NCI-H1105 treated with DMSO at 0.1 percent for 48 hours (cell line): ENCODE measurements around the gene SEMA6D.
"Not testable (repeated sequence)": the region's sequence is repeated elsewhere in the genome, so short reads cannot be mapped to it uniquely, and the experiment has no call there.

Experiments used
- DNase-seq: peaks from one replicate; lab custom pipeline; 2025; lab: John Stamatoyannopoulos, UW

SEMA6D gene

GRCh38 chr15:47718497-47719437 lies 1.5 kb downstream of the SEMA6D start:
- DNase-seq, result peak; percentile 41

GRCh38 chr15:47719730-47720129 lies 2.4 kb downstream of the SEMA6D start:
- no peak for DNase-seq

DNA sequence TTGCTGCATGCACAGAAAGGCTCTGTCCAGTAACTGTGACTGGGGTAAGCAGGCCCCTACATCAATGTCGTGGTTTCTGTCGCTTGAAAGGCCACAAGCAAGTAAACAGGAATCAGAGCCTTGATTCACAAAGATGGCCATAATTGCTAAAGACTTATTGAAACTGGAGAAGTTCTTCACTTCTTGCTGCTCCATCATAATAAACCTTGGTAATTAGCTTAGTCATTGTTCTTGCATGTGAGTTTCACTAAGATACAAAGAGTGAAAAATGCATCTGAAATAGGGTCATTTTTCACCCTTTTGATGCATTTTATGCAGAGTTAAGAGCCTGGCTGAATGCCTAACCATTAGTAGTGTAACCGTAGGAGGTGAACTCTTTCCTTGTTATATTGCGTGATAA lies 3.2 kb downstream of the SEMA6D start:
- no peak for DNase-seq

DNA sequence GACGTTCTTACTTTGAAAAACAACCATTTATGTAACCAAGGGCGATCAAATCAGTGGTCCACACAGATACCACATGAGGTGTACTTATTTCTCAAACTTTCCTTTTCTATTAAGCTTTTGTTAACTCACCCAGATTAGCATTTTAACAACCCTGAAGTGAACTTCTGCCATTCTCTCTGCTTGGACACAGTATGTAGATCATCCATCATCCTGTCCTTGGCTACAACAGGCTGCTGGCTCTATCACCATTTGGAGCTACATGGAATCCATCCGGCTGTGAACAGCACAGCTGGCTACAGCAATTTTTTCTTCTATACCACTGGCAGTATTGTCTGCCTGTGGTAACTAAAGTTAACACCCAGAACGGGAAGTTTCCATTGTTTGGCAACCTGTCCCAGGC lies 4.4 kb downstream of the SEMA6D start:
- DNase-seq, result no peak

- DNase-seq, result no peak
Measured at GRCh38 chr15:47724346-47724745, 7.0 kb downstream of the SEMA6D start.

DNA sequence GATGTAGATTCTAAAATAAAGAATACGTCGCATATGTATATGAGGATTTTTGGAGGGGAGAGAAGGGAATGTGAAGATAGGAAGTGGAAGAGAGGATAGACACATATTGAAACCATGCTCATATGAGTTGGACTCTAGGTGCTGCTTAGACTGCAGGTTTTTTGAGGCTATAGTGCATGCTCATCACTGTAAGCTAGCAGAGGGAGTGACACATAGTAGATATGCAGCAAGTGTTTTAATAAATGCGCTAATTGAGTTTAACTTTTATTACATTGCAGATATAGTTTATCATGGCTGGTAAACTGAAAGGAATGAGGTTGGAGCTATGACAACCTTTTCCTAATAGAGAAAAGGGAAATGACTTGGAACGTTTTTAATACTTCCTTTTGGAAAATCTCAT lies 7.7 kb downstream of the SEMA6D start:
- no peak for DNase-seq

GRCh38 chr15:47725906-47726305 lies 8.6 kb downstream of the SEMA6D start:
- no peak for DNase-seq

DNA sequence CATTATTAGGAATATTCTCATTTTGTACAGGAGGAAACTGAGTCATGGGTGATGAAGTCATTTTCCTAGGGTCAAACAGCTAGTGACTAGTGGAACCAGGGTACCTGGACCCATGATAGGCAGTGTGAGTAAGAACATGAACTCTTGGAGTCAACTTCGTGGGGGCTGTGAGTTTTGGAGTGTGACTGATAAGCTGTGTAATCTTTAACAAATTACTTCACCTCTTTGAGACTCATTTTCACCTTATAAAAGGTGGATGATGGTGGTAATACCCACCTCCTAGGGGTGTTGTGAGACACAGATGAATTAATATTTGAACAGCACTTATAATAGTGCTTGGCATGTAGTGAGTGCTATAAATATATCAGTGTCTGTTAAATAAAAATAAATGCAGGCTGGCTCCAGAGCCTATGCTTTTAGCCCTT lies 9.1 kb downstream of the SEMA6D start:
- DNase-seq, result no peak

- no peak for DNase-seq
Measured at GRCh38 chr15:47727137-47727536, 9.8 kb downstream of the SEMA6D start.

DNA sequence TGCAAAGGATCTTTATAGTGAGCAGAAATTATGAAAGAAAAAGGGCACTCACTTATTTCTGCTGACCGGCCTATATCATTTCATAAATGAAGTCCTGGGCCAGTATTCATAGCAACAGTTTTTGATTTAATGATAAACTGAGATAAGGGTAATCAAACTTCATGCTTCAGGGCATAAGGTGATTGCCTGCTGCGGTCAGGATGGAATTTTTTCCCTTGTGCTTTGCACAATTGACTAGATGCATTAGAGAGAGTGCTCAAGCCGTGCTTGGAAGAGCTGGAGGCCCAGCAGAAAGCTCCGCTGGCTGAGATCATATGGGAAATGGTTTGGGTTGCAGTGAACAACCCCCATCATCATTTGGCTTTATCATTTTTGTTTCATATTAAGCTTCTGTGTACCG lies 10.4 kb downstream of the SEMA6D start:
- no peak for DNase-seq

GRCh38 chr15:47728426-47728825 lies 11.1 kb downstream of the SEMA6D start:
- no peak for DNase-seq

- no peak for DNase-seq
Measured at GRCh38 chr15:47728886-47729285, 11.6 kb downstream of the SEMA6D start.

DNA sequence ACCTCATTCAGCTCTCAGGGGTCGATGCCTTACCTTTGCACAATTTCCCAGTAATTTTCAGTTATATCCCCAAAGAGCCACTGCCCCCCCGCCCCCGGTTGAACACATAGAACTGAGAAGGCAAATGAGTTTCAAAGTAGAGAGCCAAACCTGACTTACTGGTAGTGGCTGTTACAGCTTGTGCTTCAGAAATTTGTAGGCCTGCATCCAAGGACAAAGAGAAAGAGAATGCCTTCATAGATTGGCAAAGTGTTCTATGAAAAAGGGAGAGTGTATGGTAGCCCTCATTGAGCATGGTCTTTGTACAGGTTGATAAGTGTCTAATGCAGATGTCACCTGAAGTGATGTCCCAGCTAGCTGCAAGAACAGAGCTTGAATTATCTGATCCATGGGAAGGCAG lies 13.9 kb downstream of the SEMA6D start:
- no peak for DNase-seq

GRCh38 chr15:47732248-47732647 lies 14.9 kb downstream of the SEMA6D start:
- DNase-seq, result no peak

DNA sequence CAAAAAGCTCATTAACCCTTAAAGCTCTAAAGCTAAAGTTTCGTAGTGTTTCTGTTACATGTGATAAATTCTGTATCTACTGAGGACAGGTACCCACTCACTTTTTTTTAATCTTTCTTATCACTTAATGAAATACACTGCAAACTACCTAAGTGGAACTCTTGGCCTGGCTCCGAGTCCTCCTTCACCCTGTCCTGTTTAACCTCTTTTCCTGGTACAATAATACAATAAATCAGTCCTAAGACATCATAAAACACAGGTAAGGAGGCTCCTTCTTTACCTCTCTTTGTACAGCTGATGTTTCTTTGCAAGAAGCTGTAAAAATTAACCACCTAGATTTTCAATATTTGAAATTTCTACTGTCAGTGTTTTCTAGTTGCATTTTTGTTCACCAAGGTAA lies 15.8 kb downstream of the SEMA6D start:
- no peak for DNase-seq

- no peak for DNase-seq
Measured at GRCh38 chr15:47736143-47736786, 19.0 kb downstream of the SEMA6D start.

DNA sequence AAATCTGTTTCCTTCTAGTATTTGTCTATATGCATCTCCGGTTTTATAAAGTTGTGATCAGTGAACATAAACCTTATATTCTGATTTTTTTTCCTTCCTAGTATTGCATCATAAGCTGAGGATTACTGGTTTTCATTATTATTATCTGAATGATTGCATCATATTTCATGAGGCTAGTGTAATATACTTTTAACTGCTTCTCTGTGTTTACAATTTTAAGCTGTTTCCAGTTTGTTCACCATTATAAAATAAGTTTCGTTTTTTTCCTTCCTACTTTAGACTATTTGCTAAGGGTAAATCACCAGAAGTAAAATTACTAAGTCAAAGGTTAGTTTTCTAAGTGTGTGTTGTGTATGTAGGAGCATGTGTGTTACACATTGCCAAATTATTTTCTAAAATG lies 20.2 kb downstream of the SEMA6D start:
- no peak for DNase-seq

- DNase-seq, result not testable (repeated sequence)
Measured at GRCh38 chr15:47738144-47738825, 21.0 kb downstream of the SEMA6D start.

GRCh38 chr15:47741082-47741481 lies 23.8 kb downstream of the SEMA6D start:
- DNase-seq, result no peak

DNA sequence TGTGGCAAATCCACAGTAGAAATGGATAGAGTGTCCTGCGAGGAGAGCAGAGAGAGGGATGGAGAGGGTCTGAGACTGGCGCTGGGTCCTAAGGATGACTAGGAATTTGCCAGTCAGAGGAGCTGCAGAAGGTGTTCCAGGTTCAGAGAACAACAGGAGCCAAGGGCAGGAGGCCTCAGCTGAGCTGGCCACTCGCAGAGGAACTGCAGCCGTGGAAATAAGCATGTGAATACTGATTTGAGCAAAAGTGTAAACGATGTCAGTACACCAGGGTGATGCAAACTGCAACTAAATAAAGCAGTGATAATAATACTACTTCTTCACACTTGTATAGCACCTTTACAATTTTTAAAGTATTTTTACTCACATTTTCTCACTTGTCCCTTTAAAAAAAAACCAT lies 24.6 kb downstream of the SEMA6D start:
- no peak for DNase-seq

GRCh38 chr15:47742334-47742733 lies 25.0 kb downstream of the SEMA6D start:
- DNase-seq, result no peak

GRCh38 chr15:47742742-47743141 lies 25.4 kb downstream of the SEMA6D start:
- DNase-seq, result no peak

- no peak for DNase-seq
Measured at GRCh38 chr15:47743385-47743784, 26.1 kb downstream of the SEMA6D start.
